SK-N-SH (cell line): ENCODE measurements around the gene WDR27. TPM values are rescaled to one million over a fixed set of nuclear protein-coding genes. Genes with fewer than 3 reads are reported as not detected.
"Not testable (repeated sequence)": the region's sequence is repeated elsewhere in the genome, so short reads cannot be mapped to it uniquely, and the experiment has no call there.

Source experiments
- CTCF ChIA-PET: fragments of 300-600, 350-600 bp; formaldehyde crosslinking; extraction: SDS; loops from one replicate; lab custom pipeline; 2021; lab: Yijun Ruan, JAX
- POLR2A ChIA-PET: fragments of 350-600 bp; sonication (Branson Sonifier 250); formaldehyde crosslinking; extraction: SDS; loops from one replicate; lab custom pipeline; 2020; ENCODE audit warnings: antibody characterized with exemption, inconsistent platforms; lab: Yijun Ruan, JAX
- DNase-seq: peaks from one replicate; pipeline ENCODE4 v3.0.0; 2012
- H2AFZ ChIP-seq: fragments of 200-600 bp; sonication (generic); 2 replicates; pipeline ENCODE4 v1.8.1; 2016; ENCODE audit warnings: antibody characterized with exemption, mild to moderate bottlenecking, low read depth
- H3F3A ChIP-seq: fragments of 200-600 bp; sonication (generic); replicated peaks from 2 replicates; pipeline ENCODE3; 2016; ENCODE audit warnings: antibody characterized with exemption, mild to moderate bottlenecking; ENCODE audit not compliant: insufficient read depth
- H3K27ac ChIP-seq, 2 experiments: fragments of 200-500 bp in 1 of 2; fragments of 200-600 bp in 1 of 2; sonication (Bioruptor generic) in 1 of 2; sonication (generic), shearing (Covaris generic) in 1 of 2; 2 replicates each; pipeline versions ENCODE4 v1.5.1 to v1.6.1; 2014 to 2016; ENCODE audit warnings: low read depth in 2 of 2, inconsistent platforms in 1 of 2, low read length in 1 of 2, mild to moderate bottlenecking in 1 of 2, mixed read lengths in 1 of 2
- H3K27me3 ChIP-seq: fragments of 200-600 bp; sonication (generic), shearing (Covaris generic); 2 replicates; pipeline ENCODE4 v1.6.1; 2016; ENCODE audit warnings: mixed run types; ENCODE audit not compliant: insufficient read depth
- H3K36me3 ChIP-seq, 2 experiments: fragments of 200-500 bp in 1 of 2; fragments of 200-600 bp in 1 of 2; sonication (Bioruptor generic) in 1 of 2; sonication (generic) in 1 of 2; replicated peaks in 1 of 2; 2 replicates each; pipeline versions ENCODE3 to v1.5.1; 2014 to 2016; ENCODE audit warnings: low read length in 1 of 2, mild to moderate bottlenecking in 1 of 2; ENCODE audit not compliant: insufficient read depth in 2 of 2, control insufficient read depth in 1 of 2
- H3K4me1 ChIP-seq, 2 experiments: fragments of 200-500 bp in 1 of 2; fragments of 200-600 bp in 1 of 2; sonication (Bioruptor generic) in 1 of 2; sonication (generic), shearing (Covaris generic) in 1 of 2; 2 replicates each; pipeline versions ENCODE4 v1.5.1 to v1.6.1; 2014 to 2016; ENCODE audit warnings: low read depth in 1 of 2, low read length in 1 of 2, mixed run types in 1 of 2; ENCODE audit not compliant: insufficient read depth in 2 of 2, control insufficient read depth in 1 of 2
- H3K4me2 ChIP-seq: fragments of 200-600 bp; sonication (generic), shearing (Covaris generic); 2 replicates; pipeline ENCODE4 v1.6.1; 2017; ENCODE audit warnings: mixed run types
- H3K4me3 ChIP-seq, 2 experiments: fragments of 200-500 bp in 1 of 2; fragments of 200-600 bp in 1 of 2; sonication (Bioruptor generic) in 1 of 2; sonication (generic), shearing (Covaris generic) in 1 of 2; 2 replicates each; pipeline versions ENCODE4 v1.5.1 to v1.8.1; 2014 to 2016; ENCODE audit warnings: low read depth in 2 of 2, inconsistent platforms in 1 of 2, low read length in 1 of 2, mild to moderate bottlenecking in 1 of 2, mixed read lengths in 1 of 2, moderate library complexity in 1 of 2
- H3K79me2 ChIP-seq: fragments of 200-600 bp; sonication (generic); 2 replicates; pipeline ENCODE4 v1.8.1; 2017; ENCODE audit warnings: mild to moderate bottlenecking; ENCODE audit not compliant: insufficient read depth
- H3K9ac ChIP-seq: fragments of 200-600 bp; sonication (generic); 2 replicates; pipeline ENCODE4 v1.6.1; 2017; ENCODE audit warnings: mixed run types
- H3K9me2 ChIP-seq: fragments of 200-600 bp; sonication (generic); 2 replicates; pipeline ENCODE4 v1.6.1; 2017; ENCODE audit warnings: mixed run types
- H3K9me3 ChIP-seq: fragments of 200-600 bp; sonication (generic); 2 replicates; pipeline ENCODE4 v1.6.1; 2017; ENCODE audit warnings: mixed run types, mild to moderate bottlenecking, moderate library complexity
- H4K20me1 ChIP-seq: fragments of 200-600 bp; sonication (generic); 2 replicates; pipeline ENCODE4 v1.6.1; 2017; ENCODE audit warnings: mild to moderate bottlenecking, mixed run types; ENCODE audit not compliant: insufficient read depth
- CHD2 ChIP-seq: fragments of 150-350 bp; IDR thresholded peaks from 2 replicates; pipeline ENCODE4 v1.6.1; 2018; ENCODE audit warnings: low read length; ENCODE audit not compliant: partially characterized antibody
- ELF1 ChIP-seq: IDR thresholded peaks from 2 replicates; pipeline ENCODE4 v1.4.0; 2012
- EP300 ChIP-seq, 2 experiments: IDR thresholded peaks; 2 replicates each; pipeline versions ENCODE4 v1.4.0 to v1.6.1; 2012; ENCODE audit warnings: borderline replicate concordance in 1 of 2, low read depth in 1 of 2, low read length in 1 of 2
- FOXM1 ChIP-seq: IDR thresholded peaks from 2 replicates; pipeline ENCODE4 v1.4.0; 2012; ENCODE audit warnings: low read depth, mild to moderate bottlenecking
- GABPA ChIP-seq: IDR thresholded peaks from 2 replicates; pipeline ENCODE4 v1.4.0; 2012; ENCODE audit warnings: low read depth, mild to moderate bottlenecking
- RFX5 ChIP-seq: IDR thresholded peaks from 2 replicates; pipeline ENCODE4 v1.6.1; 2012; ENCODE audit warnings: mild to moderate bottlenecking, improper control_type of control experiment, low read length
- RXRA ChIP-seq: IDR thresholded peaks from 2 replicates; pipeline ENCODE4 v1.4.0; 2012; ENCODE audit warnings: low read depth, mild to moderate bottlenecking, borderline replicate concordance
- SMC3 ChIP-seq: IDR thresholded peaks from 2 replicates; pipeline ENCODE4 v1.6.1; 2012; ENCODE audit warnings: low read depth, low read length, improper control_type of control experiment
- YY1 ChIP-seq: IDR thresholded peaks from 2 replicates; pipeline ENCODE4 v1.4.0; 2012; ENCODE audit warnings: low read depth, mild to moderate bottlenecking
- WGBS: methylation state at CpG from one replicate; pipeline ENCODE4 v1.1.6; 2017; ENCODE audit warnings: low lambda C conversion rate; 5-methylcytosine and 5-hydroxymethylcytosine counted together
- polyA plus RNA-seq, 3 experiments: library from polyadenylated mRNA; depleted of rRNA; stranded (reverse); fragments of >200 nt; gene quantifications; 2 replicates each; pipeline ENCODE4 v1.2.3, GENCODE V29; 2012
- TF ChIP-seq, protein P1 (sequence below): fragments of 200-600 bp; sonication (generic); IDR thresholded peaks from 2 replicates; pipeline ENCODE4 v1.6.1; 2017; ENCODE audit warnings: antibody characterized with exemption, mild to moderate bottlenecking, moderate library complexity
- TF ChIP-seq, protein P2 (sequence below): IDR thresholded peaks from 2 replicates; pipeline ENCODE4; 2012
- TF ChIP-seq, protein P3 (sequence below): fragments of 150-350 bp; IDR thresholded peaks from 2 replicates; pipeline ENCODE4 v1.6.1; 2016; ENCODE audit warnings: mild to moderate bottlenecking, low read depth, low read length
- TF ChIP-seq, protein P4 (sequence below): IDR thresholded peaks from 2 replicates; pipeline ENCODE4 v1.4.0; 2012; ENCODE audit warnings: low read depth, borderline replicate concordance
- TF ChIP-seq, protein P5 (sequence below): IDR thresholded peaks from 2 replicates; pipeline ENCODE4 v1.6.1; 2012; ENCODE audit warnings: mild to moderate bottlenecking, low read depth, low read length, moderate library complexity

The WDR27 gene
- polyA plus RNA-seq, 1 of the 3 experiments (the other 2 are of a cell fraction) = 55.6 TPM

DNA sequence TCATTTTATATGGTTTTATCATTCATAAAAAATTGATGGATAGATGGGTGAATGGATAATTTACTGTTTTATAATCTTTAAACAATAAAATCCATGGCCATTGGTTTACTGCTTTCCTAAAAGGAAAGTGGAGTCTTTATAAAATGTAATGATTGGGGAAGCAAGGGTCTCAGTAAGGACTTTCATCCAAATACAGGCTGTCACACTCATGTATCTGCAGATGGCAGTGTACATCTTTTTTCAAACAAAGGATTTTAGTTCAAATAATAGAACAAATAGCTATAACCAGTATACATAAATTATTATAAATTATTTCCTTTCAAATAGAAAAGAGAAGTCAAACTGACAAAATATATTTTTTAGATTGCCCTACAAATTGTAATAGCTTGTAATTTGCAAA, 190.0 kb downstream of the WDR27 start:
- H3K9ac ChIP-seq, H3K9me3 ChIP-seq, H4K20me1 ChIP-seq, DNase-seq, H3F3A ChIP-seq, H3K27ac ChIP-seq, H3K27me3 ChIP-seq, H2AFZ ChIP-seq, H3K4me2 ChIP-seq, POLR2A ChIA-PET, H3K4me3 ChIP-seq, H3K4me1 ChIP-seq, H3K79me2 ChIP-seq, H3K9me2 ChIP-seq, H3K36me3 ChIP-seq: not testable (repeated sequence)
- TF ChIP-seq, protein P1, sequence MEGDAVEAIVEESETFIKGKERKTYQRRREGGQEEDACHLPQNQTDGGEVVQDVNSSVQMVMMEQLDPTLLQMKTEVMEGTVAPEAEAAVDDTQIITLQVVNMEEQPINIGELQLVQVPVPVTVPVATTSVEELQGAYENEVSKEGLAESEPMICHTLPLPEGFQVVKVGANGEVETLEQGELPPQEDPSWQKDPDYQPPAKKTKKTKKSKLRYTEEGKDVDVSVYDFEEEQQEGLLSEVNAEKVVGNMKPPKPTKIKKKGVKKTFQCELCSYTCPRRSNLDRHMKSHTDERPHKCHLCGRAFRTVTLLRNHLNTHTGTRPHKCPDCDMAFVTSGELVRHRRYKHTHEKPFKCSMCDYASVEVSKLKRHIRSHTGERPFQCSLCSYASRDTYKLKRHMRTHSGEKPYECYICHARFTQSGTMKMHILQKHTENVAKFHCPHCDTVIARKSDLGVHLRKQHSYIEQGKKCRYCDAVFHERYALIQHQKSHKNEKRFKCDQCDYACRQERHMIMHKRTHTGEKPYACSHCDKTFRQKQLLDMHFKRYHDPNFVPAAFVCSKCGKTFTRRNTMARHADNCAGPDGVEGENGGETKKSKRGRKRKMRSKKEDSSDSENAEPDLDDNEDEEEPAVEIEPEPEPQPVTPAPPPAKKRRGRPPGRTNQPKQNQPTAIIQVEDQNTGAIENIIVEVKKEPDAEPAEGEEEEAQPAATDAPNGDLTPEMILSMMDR = peak; percentile 25; the same call in 1 of the 2 replicates
- CTCF ChIA-PET = interaction anchor here (0.9 kb wide), 1 partner anchor 9 kb away, joined by 3 read pairs; no protein-coding TSS in a partner anchor

DNA sequence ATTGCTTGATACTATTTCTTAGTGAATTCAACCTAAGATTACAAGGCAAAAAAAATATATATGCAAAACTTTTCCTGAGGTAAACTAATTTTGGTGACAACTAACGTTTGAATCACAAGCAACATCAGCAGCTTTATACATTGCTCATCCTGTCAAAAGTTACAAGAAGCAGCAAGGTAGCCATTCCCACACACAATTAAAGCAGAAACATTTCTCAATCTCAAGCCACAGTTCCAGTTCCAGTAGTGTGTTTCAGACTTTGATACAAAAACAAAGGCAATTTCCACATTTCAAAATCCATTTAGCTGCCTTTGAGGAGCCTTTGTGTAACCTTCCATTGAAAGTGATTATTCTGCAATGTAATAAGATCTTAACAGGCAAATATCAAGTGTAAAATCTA, 191.0 kb downstream of the WDR27 start:
- H3K9ac ChIP-seq = no peak overlapping the region
- CTCF ChIA-PET = no interaction called here
- WGBS = 60% methylated on average over 1 of the region's 1 CpG

More for the DNA sequence above, 191.0 kb downstream of the WDR27 start:
- Histone ChIP-seq H3K9me2 (no peaks in the 10 kb centered on the region), H3K27ac (no peak overlapping the region), H3K4me3 (no peak overlapping the region), H3F3A (no peaks in the 10 kb centered on the region), H3K9me3 (no peaks in the 10 kb centered on the region; the same call in 1 of the 2 replicates), H3K27me3 (no peaks in the 10 kb centered on the region), H3K36me3 (no peaks in the 10 kb centered on the region), H2AFZ (no peak overlapping the region), H3K79me2 (no peaks in the 10 kb centered on the region), H3K4me1 (no peaks in the 10 kb centered on the region), H3K4me2 (no peak overlapping the region), H4K20me1 (no peaks in the 10 kb centered on the region)
- no peak for DNase-seq
- POLR2A ChIA-PET = no interaction called here
- TF ChIP-seq YY1 (no peak), RFX5 (no peak), RXRA (no peak), CHD2 (no peak), SMC3 (no peak), GABPA (no peak), FOXM1 (no peak), EP300 (IDR thresholded peaks at IDR 0.05; ENCODE audit: borderline replicate concordance in 1 of 2, low read depth in 1 of 2, low read length in 1 of 2) (no peak), ELF1 (no peak)
- TF ChIP-seq, protein P2, sequence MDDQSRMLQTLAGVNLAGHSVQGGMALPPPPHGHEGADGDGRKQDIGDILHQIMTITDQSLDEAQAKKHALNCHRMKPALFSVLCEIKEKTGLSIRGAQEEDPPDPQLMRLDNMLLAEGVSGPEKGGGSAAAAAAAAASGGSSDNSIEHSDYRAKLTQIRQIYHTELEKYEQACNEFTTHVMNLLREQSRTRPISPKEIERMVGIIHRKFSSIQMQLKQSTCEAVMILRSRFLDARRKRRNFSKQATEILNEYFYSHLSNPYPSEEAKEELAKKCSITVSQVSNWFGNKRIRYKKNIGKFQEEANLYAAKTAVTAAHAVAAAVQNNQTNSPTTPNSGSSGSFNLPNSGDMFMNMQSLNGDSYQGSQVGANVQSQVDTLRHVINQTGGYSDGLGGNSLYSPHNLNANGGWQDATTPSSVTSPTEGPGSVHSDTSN = no peak
- TF ChIP-seq, protein P1 = no peak
- TF ChIP-seq, protein P3, sequence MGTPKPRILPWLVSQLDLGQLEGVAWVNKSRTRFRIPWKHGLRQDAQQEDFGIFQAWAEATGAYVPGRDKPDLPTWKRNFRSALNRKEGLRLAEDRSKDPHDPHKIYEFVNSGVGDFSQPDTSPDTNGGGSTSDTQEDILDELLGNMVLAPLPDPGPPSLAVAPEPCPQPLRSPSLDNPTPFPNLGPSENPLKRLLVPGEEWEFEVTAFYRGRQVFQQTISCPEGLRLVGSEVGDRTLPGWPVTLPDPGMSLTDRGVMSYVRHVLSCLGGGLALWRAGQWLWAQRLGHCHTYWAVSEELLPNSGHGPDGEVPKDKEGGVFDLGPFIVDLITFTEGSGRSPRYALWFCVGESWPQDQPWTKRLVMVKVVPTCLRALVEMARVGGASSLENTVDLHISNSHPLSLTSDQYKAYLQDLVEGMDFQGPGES = no peak
- TF ChIP-seq, protein P4, sequence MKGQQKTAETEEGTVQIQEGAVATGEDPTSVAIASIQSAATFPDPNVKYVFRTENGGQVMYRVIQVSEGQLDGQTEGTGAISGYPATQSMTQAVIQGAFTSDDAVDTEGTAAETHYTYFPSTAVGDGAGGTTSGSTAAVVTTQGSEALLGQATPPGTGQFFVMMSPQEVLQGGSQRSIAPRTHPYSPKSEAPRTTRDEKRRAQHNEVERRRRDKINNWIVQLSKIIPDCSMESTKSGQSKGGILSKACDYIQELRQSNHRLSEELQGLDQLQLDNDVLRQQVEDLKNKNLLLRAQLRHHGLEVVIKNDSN = no peak
- TF ChIP-seq, protein P5, sequence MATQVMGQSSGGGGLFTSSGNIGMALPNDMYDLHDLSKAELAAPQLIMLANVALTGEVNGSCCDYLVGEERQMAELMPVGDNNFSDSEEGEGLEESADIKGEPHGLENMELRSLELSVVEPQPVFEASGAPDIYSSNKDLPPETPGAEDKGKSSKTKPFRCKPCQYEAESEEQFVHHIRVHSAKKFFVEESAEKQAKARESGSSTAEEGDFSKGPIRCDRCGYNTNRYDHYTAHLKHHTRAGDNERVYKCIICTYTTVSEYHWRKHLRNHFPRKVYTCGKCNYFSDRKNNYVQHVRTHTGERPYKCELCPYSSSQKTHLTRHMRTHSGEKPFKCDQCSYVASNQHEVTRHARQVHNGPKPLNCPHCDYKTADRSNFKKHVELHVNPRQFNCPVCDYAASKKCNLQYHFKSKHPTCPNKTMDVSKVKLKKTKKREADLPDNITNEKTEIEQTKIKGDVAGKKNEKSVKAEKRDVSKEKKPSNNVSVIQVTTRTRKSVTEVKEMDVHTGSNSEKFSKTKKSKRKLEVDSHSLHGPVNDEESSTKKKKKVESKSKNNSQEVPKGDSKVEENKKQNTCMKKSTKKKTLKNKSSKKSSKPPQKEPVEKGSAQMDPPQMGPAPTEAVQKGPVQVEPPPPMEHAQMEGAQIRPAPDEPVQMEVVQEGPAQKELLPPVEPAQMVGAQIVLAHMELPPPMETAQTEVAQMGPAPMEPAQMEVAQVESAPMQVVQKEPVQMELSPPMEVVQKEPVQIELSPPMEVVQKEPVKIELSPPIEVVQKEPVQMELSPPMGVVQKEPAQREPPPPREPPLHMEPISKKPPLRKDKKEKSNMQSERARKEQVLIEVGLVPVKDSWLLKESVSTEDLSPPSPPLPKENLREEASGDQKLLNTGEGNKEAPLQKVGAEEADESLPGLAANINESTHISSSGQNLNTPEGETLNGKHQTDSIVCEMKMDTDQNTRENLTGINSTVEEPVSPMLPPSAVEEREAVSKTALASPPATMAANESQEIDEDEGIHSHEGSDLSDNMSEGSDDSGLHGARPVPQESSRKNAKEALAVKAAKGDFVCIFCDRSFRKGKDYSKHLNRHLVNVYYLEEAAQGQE = no peak
